Measurements from ENCODE around the gene PCK2.

PCK2 gene

DNA sequence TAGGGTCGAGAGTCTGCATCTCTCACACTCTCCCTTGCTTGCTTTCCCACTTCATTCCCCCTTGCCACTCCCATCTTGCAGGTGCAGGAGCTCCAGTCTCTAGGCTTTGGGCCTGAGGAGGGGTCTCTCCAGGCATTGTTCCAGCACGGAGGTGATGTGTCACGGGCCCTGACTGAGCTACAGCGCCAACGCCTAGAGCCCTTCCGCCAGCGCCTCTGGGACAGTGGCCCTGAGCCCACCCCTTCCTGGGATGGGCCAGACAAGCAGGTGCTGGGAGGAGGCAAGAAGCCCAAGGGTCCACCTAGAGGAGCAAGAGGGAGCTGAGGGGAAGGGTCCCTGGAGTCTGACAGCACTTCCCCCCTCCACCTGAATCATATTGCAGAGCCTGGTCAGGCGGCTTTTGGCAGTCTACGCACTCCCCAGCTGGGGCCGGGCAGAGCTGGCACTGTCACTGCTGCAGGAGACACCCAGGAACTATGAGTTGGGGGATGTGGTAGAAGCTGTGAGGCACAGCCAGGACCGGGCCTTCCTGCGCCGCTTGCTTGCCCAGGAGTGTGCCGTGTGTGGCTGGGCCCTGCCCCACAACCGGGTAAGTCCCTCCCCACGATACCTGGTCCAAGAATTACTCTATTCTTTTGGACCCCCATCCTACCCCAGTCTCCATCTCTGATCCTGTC is 57.4 kb downstream of the PCK2 start:
- DNase-seq (ENCODE audit: low read depth in 3 of 3), result no peak
